AG09319 (cell line): Measurements from ENCODE around the gene RNF7.
"Not testable (repeated sequence)": the region's sequence is repeated elsewhere in the genome, so short reads cannot be mapped to it uniquely, and the experiment has no call there.

Experiments used
- DNase-seq: peaks from one replicate; pipeline ENCODE4 v3.0.0-alpha.2; 2010; ENCODE audit warnings: low read depth; ENCODE audit errors: extremely low read depth
- TF ChIP-seq, protein P1 (sequence below): IDR thresholded peaks from 2 replicates; pipeline ENCODE4 v1.5.1; 2011; ENCODE audit warnings: low read depth, mild to moderate bottlenecking, inconsistent platforms, low read length, moderate library complexity

RNF7 gene

DNA sequence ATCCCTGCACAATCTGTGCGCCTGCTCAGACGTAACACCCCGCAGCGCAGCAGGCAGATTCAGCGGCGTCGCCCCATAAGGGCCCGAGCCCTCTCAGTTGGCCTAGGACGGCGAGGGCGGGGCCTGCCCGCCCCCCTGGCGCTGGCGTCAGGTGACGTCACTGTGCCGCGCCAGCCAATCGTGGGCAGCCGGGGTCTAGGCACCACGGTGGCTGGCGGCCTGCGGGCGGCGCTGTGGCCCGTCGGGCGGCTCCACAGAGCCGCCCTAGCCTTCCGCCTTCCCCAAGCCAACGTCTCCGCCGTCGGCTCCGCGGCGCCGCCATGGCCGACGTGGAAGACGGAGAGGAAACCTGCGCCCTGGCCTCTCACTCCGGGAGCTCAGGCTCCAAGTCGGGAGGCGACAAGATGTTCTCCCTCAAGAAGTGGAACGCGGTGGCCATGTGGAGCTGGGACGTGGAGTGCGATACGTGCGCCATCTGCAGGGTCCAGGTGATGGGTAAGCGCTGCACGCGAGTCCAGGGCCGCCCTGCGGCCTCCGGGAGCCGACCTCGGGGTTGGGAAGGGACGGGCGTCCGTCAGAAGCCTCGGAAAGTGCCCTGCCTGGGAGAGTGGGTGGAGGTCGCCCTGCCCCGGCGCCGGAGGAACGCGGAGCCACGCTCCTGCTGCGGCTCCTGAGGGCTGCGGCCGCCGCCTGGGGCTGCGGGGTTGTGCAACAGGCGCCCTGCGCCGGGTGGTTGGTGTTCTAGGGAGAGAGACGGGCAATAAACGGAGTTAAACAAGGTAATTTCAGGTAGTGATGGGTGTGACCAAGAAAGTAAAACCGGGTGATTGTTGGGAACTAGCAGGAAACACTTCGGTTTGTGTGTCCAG is at the start of gene RNF7:
Gene RNF7 (plus strand): TSS at position 277 of the 869 bp plus-strand sequence. CDS start 44 bp downstream, at position 321.
- DNase-seq, result peak; percentile 87
- TF ChIP-seq, protein P1, sequence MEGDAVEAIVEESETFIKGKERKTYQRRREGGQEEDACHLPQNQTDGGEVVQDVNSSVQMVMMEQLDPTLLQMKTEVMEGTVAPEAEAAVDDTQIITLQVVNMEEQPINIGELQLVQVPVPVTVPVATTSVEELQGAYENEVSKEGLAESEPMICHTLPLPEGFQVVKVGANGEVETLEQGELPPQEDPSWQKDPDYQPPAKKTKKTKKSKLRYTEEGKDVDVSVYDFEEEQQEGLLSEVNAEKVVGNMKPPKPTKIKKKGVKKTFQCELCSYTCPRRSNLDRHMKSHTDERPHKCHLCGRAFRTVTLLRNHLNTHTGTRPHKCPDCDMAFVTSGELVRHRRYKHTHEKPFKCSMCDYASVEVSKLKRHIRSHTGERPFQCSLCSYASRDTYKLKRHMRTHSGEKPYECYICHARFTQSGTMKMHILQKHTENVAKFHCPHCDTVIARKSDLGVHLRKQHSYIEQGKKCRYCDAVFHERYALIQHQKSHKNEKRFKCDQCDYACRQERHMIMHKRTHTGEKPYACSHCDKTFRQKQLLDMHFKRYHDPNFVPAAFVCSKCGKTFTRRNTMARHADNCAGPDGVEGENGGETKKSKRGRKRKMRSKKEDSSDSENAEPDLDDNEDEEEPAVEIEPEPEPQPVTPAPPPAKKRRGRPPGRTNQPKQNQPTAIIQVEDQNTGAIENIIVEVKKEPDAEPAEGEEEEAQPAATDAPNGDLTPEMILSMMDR, result peak; percentile 47

DNA sequence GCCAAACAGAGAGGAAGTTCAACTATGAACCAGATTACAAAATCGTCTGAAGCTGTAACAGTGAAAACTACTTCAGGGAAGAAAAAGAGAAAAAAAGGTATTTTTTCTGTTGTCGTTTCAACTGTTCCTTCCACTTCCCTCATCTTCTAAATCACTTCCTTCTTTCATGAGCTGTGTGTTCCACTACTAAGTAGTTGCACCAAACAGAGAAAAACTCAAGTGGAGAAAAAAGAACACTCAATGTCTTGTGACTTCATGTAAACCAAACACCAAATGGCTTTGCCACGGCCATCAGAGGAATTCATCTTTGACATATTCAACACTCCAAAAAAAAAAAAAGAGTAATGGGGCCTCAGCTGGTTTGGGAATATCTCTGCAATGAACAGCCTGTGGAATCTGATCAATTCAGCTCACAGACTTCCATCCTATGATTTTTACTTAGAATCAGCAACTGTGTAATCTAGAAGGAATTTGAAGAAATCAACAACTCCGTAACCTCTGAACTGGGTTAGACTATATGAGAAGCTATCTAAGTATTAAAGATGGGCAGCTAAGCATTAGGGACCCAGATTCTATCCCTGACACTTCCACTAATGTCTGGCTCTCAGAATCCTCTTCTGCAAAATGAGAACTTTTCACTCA is 47.5 kb upstream of the RNF7 start:
- DNase-seq, result no peak
- TF ChIP-seq, protein P1, result no peak

DNA sequence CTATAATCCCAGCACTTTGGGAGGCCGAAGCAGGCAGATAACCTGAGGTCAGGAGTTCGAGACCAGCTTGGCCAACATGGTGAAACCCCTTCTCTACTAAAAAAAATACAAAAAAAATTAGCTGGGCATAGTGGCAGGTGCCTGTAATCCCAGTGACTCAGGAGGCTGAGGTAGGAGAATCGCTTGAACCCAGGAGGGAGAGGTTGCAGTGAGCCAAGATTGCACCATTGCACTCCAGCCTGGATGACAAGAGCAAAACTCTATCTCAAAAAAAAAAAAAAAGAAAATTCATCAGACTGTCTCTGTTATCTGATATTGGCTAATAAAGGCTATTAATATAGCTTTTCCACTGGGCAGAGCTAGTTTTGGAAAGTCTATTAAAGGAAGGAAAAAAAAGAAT is 46.6 kb upstream of the RNF7 start:
- DNase-seq, result not testable (repeated sequence)

DNA sequence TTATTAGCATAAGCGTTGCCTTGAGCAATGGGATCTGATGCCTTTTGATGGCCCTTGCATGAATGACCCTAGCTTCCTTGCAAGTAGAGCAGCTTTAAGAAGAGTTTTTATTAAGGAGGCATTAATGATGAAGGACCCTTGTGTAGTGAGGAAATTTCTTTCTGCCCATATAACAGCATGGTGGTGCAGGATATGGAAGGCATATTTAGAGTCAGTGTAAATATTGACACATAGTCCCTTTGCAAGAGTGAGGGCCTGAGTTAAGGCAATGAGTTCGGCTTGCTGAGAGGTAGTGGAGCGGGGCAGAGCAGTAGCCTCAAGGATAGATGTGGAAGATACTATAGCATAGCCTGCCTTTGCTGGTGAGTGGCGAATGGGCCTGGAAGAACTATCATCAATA is 45.1 kb upstream of the RNF7 start:
- DNase-seq, result not testable (repeated sequence)

DNA sequence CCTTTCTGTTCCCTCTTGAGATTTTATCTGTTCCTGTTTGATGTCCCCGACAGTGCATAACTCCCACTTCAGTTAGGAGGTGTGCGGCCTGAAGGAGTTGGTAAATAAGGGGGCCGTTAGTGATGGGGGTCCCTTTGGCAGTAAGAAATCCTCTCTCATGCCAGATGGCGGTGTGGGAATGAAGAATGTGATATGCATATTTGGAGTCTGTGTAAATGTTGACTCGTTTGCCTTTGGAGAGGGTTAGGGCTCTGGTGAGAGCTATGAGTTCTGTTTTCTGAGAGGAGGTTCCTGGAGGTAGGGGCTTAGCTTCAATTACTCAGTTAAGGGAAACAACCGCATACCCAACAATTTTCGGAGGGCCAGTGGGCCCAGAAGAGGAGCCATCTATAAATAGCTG is 38.8 kb upstream of the RNF7 start:
- TF ChIP-seq, protein P1, result no peak
- DNase-seq, result no peak

DNA sequence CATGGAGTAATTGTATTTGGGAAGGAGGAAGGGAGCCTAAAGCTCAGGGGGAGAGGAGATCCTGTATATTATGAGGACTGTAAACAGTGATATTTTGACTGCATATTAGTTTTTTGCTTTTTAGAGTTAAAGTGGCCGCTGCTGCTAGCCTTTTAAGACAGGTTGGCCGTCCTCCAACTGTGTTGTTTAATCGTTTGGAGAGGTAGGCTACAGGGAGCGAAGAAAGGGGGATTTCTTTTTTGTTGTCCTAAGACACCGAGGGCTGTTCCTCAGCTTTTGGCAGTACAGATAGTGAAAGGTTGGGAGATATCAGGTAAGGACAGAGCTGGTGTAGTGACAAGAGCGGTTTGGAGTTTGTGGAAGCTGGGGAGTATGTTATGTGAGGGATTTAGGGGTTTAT is 38.2 kb upstream of the RNF7 start:
- TF ChIP-seq, protein P1, result no peak
- no peak for DNase-seq

DNA sequence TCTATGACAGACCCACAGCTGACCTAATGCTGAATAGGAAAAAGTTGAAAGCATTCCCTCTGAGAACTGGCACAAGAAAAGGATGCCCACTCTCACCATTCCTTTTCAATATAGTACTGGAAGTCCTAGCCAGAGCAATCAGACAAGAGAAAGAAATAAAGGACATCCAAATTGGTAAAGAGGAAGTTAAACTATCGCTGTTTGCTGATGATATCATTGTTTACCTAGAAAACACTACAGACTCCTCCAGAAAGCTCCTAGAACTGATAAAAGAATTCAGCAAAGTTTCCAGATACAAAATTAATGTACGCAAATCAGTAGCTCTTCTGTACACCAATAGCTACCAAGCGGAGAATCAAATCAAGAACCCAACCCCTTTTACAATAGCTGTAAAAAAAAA is 34.7 kb upstream of the RNF7 start:
- DNase-seq, result not testable (repeated sequence)

DNA sequence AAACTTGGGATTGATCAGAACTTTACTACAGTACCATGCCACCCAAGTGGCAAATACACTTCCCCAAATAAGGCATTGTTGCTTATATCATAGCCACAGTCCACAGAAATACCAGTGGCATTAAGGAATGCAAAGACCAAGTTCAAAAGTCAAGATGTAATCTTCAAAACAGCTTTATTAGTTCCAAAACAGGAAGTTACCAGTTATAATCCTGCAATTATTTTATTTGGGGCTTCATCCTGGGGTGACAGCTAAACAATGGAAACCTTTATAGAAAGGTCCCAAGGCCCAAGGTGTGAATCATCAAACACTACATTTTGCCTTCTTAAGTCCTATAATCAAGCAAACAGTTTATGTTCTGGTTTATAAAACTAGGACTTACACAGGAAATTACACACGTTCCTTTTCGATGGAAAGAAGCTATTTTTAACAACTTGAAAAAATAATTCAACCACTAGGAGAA is 30.3 kb upstream of the RNF7 start:
- TF ChIP-seq, protein P1, result no peak
- DNase-seq, result no peak

DNA sequence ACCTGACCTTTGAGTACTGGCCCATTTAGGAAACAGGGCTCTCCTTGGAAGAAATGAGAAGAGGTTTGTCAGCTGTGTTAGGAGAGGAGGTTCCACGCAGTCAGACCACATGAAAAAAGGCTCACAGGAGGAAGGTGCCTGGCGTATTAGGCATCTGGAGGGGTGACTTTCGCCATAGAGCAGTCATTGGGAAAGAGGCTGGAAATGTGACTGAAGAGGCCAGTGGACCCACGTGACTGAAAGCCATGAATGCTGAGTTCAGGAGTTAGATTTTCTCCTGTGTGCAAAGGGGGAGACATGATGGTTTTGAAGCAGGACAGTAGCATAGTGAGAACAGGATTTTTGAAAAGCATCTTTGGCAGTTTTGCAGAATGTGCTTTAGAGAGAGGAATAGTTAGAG is 29.7 kb upstream of the RNF7 start:
- no peak for DNase-seq
- TF ChIP-seq, protein P1, result no peak
